Stomach (tissue), 4 donors: ENCODE measurements around the gene ADGRG7.

Experiments
- CTCF ChIP-seq, 7 experiments: fragments of 450-650 bp in 4 of 7; fragments of 200-600 bp in 3 of 7; sonication (generic) in 3 of 7; IDR thresholded peaks; one replicate each; pipeline ENCODE4 v1.5.1; 2016 to 2019; ENCODE audit warnings: antibody characterized with exemption in 7 of 7, control low read depth in 2 of 7, mild to moderate bottlenecking in 1 of 7
- EP300 ChIP-seq: sonication (generic); formaldehyde crosslinking; IDR thresholded peaks from one replicate; pipeline ENCODE4 v1.6.1; 2017; ENCODE audit warnings: antibody characterized with exemption
- POLR2AphosphoS5 ChIP-seq, 3 donors: sonication (generic); formaldehyde crosslinking; IDR thresholded peaks; one replicate each; pipeline ENCODE4 v1.6.1; 2016; ENCODE audit warnings: antibody characterized with exemption in 3 of 3

DNA sequence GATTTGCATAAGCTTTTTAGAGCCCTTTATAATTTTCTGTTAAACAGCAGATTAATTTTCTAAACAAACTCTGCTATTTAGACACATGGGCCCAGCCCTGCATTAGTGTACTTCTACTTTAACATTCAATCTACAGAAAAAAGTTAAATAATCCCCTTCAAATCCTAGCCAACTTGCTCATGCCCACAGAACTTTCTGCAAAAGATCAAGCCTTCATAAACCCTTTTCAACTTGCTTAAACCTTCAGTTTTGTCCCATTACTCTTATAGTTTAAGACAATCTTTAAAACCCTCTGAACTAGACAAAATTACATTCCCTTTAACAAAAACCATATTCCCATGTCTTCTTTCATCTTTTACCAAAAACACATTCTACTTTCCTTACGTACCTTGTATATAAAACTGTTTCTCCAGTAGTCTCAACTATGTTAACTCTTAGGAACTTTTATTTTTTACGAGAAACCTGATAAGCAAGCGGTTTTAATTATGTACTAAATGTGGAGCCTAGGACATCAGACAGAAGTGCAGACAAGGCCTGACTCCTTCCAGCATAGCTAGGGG, 25.2 kb upstream of the ADGRG7 start:
- TF ChIP-seq CTCF (IDR thresholded peaks at IDR 0.05) = no peak
- TF ChIP-seq POLR2AphosphoS5 (IDR thresholded peaks at IDR 0.05) = no peak
- no peak for TF ChIP-seq EP300
